Upper lobe of left lung (tissue), 4 donors: ENCODE results near the gene MOXD1.

Experiments
- POLR2A ChIP-seq, 4 donors: fragments of 450-650 bp; IDR thresholded peaks; one replicate each; pipeline ENCODE4 v1.5.1; 2016 to 2017; ENCODE audit warnings: antibody characterized with exemption in 4 of 4, mild to moderate bottlenecking in 2 of 4
- POLR2AphosphoS5 ChIP-seq, 2 donors: sonication (generic); formaldehyde crosslinking; IDR thresholded peaks; one replicate each; pipeline ENCODE4 v1.5.1; 2017; ENCODE audit warnings: antibody characterized with exemption in 2 of 2

DNA sequence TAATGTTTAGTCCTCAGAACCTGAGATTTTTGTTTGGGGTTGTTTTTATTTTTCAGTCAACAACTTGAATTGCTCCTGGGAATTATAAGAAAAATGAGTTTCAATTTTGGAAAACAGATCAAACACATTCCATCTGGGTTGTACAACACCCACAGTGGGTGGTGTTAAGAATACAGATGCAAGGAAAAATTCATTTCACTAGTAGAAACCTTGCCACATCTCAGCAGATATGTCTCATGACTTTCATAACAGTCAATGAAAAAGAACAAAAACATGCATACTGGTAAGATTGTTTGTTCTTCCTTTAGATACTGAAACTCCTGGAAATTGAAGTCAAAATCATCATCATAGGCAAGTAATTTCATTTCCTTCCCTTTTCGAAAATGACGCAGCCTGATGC, 78.9 kb downstream of the MOXD1 start:
- TF ChIP-seq POLR2A (IDR thresholded peaks at IDR 0.05) (no peak), POLR2AphosphoS5 (IDR thresholded peaks at IDR 0.05) (no peak)
